Measurements from ENCODE around the gene ECT2L.
A peak's percentile ranks its signal among the peaks of the same experiment; 100 is the strongest.

ECT2L gene

GRCh38 chr6:138776659-138777058, 19.2 kb upstream of the ECT2L start:
- no peak overlapping the region for H3K27ac ChIP-seq (ENCODE audit: low read depth, low read length)
- no peaks in the 10 kb centered on the region for H3K9me3 ChIP-seq (ENCODE audit: control insufficient read depth in 5 of 5, low read length in 5 of 5)
- H3K36me3 ChIP-seq (ENCODE audit: control insufficient read depth in 5 of 5, insufficient read depth in 5 of 5, low read length in 5 of 5), result peaks cover 21 to 37% (median 26%) of the 10 kb centered on the region in 5 donors
- H3K27me3 ChIP-seq (ENCODE audit: control insufficient read depth in 5 of 5, insufficient read depth in 4 of 5, low read length in 5 of 5), result no peaks in the 10 kb centered on the region
- no peak overlapping the region for H3K4me3 ChIP-seq (ENCODE audit: low read depth in 1 of 5, low read length in 5 of 5)
- H3K9ac ChIP-seq (ENCODE audit: low read length in 5 of 5), result no peak overlapping the region
- H3K4me1 ChIP-seq (ENCODE audit: control insufficient read depth in 5 of 5, insufficient read depth in 5 of 5, low read length in 5 of 5), result peaks cover 2 to 21% (median 19%) of the 10 kb centered on the region in 5 donors

- no peak overlapping the region for H3K9ac ChIP-seq (ENCODE audit: low read length in 5 of 5)
- H3K9me3 ChIP-seq (ENCODE audit: control insufficient read depth in 5 of 5, low read length in 5 of 5), result no peaks in the 10 kb centered on the region
- H3K27ac ChIP-seq (ENCODE audit: low read depth, low read length), result no peak overlapping the region
- H3K27me3 ChIP-seq (ENCODE audit: control insufficient read depth in 5 of 5, insufficient read depth in 4 of 5, low read length in 5 of 5), result no peaks in the 10 kb centered on the region
- H3K36me3 ChIP-seq (ENCODE audit: control insufficient read depth in 5 of 5, insufficient read depth in 5 of 5, low read length in 5 of 5), result peaks cover 32 to 50% (median 37%) of the 10 kb centered on the region in 5 donors
- peaks cover 0 to 15% (median 12%) of the 10 kb centered on the region in 5 donors for H3K4me1 ChIP-seq (ENCODE audit: control insufficient read depth in 5 of 5, insufficient read depth in 5 of 5, low read length in 5 of 5)
- H3K4me3 ChIP-seq (ENCODE audit: low read depth in 1 of 5, low read length in 5 of 5), result no peak overlapping the region
Measured at GRCh38 chr6:138778331-138778730, 17.6 kb upstream of the ECT2L start.

GRCh38 chr6:138782243-138782642, 13.6 kb upstream of the ECT2L start:
- H3K36me3 ChIP-seq (ENCODE audit: control insufficient read depth in 5 of 5, insufficient read depth in 5 of 5, low read length in 5 of 5), result peaks cover 31 to 54% (median 50%) of the 10 kb centered on the region in 5 donors

GRCh38 chr6:138785079-138785478, 10.8 kb upstream of the ECT2L start:
- Histone ChIP-seq H3K9me3 (ENCODE audit: control insufficient read depth in 5 of 5, low read length in 5 of 5) (no peaks in the 10 kb centered on the region), H3K9ac (ENCODE audit: low read length in 5 of 5) (no peak overlapping the region), H3K4me3 (ENCODE audit: low read depth in 1 of 5, low read length in 5 of 5) (no peak overlapping the region), H3K27ac (ENCODE audit: low read depth, low read length) (no peak overlapping the region), H3K36me3 (ENCODE audit: control insufficient read depth in 5 of 5, insufficient read depth in 5 of 5, low read length in 5 of 5) (peaks cover 32 to 57% (median 46%) of the 10 kb centered on the region in 5 donors), H3K4me1 (ENCODE audit: control insufficient read depth in 5 of 5, insufficient read depth in 5 of 5, low read length in 5 of 5) (peaks cover 0 to 4% (median 0%) of the 10 kb centered on the region in 5 donors), H3K27me3 (ENCODE audit: control insufficient read depth in 5 of 5, insufficient read depth in 4 of 5, low read length in 5 of 5) (no peaks in the 10 kb centered on the region)

More at GRCh38 chr6:138782243-138782642, 13.6 kb upstream of the ECT2L start:
- H3K27me3 ChIP-seq (ENCODE audit: control insufficient read depth in 5 of 5, insufficient read depth in 4 of 5, low read length in 5 of 5), result no peaks in the 10 kb centered on the region
- no peak overlapping the region for H3K4me3 ChIP-seq (ENCODE audit: low read depth in 1 of 5, low read length in 5 of 5)
- H3K27ac ChIP-seq (ENCODE audit: low read depth, low read length), result no peak overlapping the region
- peaks cover 0 to 4% (median 0%) of the 10 kb centered on the region in 5 donors for H3K4me1 ChIP-seq (ENCODE audit: control insufficient read depth in 5 of 5, insufficient read depth in 5 of 5, low read length in 5 of 5)
- no peaks in the 10 kb centered on the region for H3K9me3 ChIP-seq (ENCODE audit: control insufficient read depth in 5 of 5, low read length in 5 of 5)
- H3K9ac ChIP-seq (ENCODE audit: low read length in 5 of 5), result no peak overlapping the region

- peaks cover 0 to 4% (median 0%) of the 10 kb centered on the region in 5 donors for H3K4me1 ChIP-seq (ENCODE audit: control insufficient read depth in 5 of 5, insufficient read depth in 5 of 5, low read length in 5 of 5)
- H3K4me3 ChIP-seq (ENCODE audit: low read depth in 1 of 5, low read length in 5 of 5), result no peak overlapping the region
- H3K36me3 ChIP-seq (ENCODE audit: control insufficient read depth in 5 of 5, insufficient read depth in 5 of 5, low read length in 5 of 5), result peaks cover 31 to 61% (median 50%) of the 10 kb centered on the region in 5 donors
- no peaks in the 10 kb centered on the region for H3K27me3 ChIP-seq (ENCODE audit: control insufficient read depth in 5 of 5, insufficient read depth in 4 of 5, low read length in 5 of 5)
- H3K9ac ChIP-seq (ENCODE audit: low read length in 5 of 5), result no peak overlapping the region
- no peak overlapping the region for H3K27ac ChIP-seq (ENCODE audit: low read depth, low read length)
- no peaks in the 10 kb centered on the region for H3K9me3 ChIP-seq (ENCODE audit: control insufficient read depth in 5 of 5, low read length in 5 of 5)
Measured at GRCh38 chr6:138785980-138786379, 9.9 kb upstream of the ECT2L start.

GRCh38 chr6:138787138-138787537, 8.7 kb upstream of the ECT2L start:
- Histone ChIP-seq H3K4me3 (ENCODE audit: low read depth in 1 of 5, low read length in 5 of 5) (no peak overlapping the region), H3K36me3 (ENCODE audit: control insufficient read depth in 5 of 5, insufficient read depth in 5 of 5, low read length in 5 of 5) (peaks cover 29 to 58% (median 50%) of the 10 kb centered on the region in 5 donors), H3K9ac (ENCODE audit: low read length in 5 of 5) (no peak overlapping the region), H3K4me1 (ENCODE audit: control insufficient read depth in 5 of 5, insufficient read depth in 5 of 5, low read length in 5 of 5) (peaks cover 0 to 4% (median 0%) of the 10 kb centered on the region in 5 donors), H3K9me3 (ENCODE audit: control insufficient read depth in 5 of 5, low read length in 5 of 5) (no peaks in the 10 kb centered on the region), H3K27me3 (ENCODE audit: control insufficient read depth in 5 of 5, insufficient read depth in 4 of 5, low read length in 5 of 5) (no peaks in the 10 kb centered on the region), H3K27ac (ENCODE audit: low read depth, low read length) (no peak overlapping the region)

GRCh38 chr6:138796771-138797170, 884 bp downstream of the ECT2L start:
- Histone ChIP-seq H3K4me1 (ENCODE audit: control insufficient read depth in 5 of 5, insufficient read depth in 5 of 5, low read length in 5 of 5) (peaks cover 0 to 15% (median 10%) of the 10 kb centered on the region in 5 donors), H3K4me3 (ENCODE audit: low read depth in 1 of 5, low read length in 5 of 5) (peak overlapping the region in 4 of 5 donors; percentile 58 to 69 (median 63)), H3K27ac (ENCODE audit: low read depth, low read length) (no peak overlapping the region), H3K36me3 (ENCODE audit: control insufficient read depth in 5 of 5, insufficient read depth in 5 of 5, low read length in 5 of 5) (peaks cover 4 to 10% (median 7%) of the 10 kb centered on the region in 5 donors), H3K9ac (ENCODE audit: low read length in 5 of 5) (no peak overlapping the region), H3K27me3 (ENCODE audit: control insufficient read depth in 5 of 5, insufficient read depth in 4 of 5, low read length in 5 of 5) (no peaks in the 10 kb centered on the region), H3K9me3 (ENCODE audit: control insufficient read depth in 5 of 5, low read length in 5 of 5) (no peaks in the 10 kb centered on the region)

- Histone ChIP-seq H3K27me3 (ENCODE audit: control insufficient read depth in 5 of 5, insufficient read depth in 4 of 5, low read length in 5 of 5) (no peaks in the 10 kb centered on the region), H3K27ac (ENCODE audit: low read depth, low read length) (no peak overlapping the region), H3K4me1 (ENCODE audit: control insufficient read depth in 5 of 5, insufficient read depth in 5 of 5, low read length in 5 of 5) (peaks cover 0 to 15% (median 10%) of the 10 kb centered on the region in 5 donors), H3K9me3 (ENCODE audit: control insufficient read depth in 5 of 5, low read length in 5 of 5) (no peaks in the 10 kb centered on the region), H3K4me3 (ENCODE audit: low read depth in 1 of 5, low read length in 5 of 5) (no peak overlapping the region), H3K9ac (ENCODE audit: low read length in 5 of 5) (no peak overlapping the region), H3K36me3 (ENCODE audit: control insufficient read depth in 5 of 5, insufficient read depth in 5 of 5, low read length in 5 of 5) (peaks cover under 1 to 4% (median 1%) of the 10 kb centered on the region in 5 donors)
Measured at GRCh38 chr6:138797806-138798446, 2.0 kb downstream of the ECT2L start.

GRCh38 chr6:138800377-138801150, 4.7 kb downstream of the ECT2L start:
- Histone ChIP-seq H3K36me3 (ENCODE audit: control insufficient read depth in 5 of 5, insufficient read depth in 5 of 5, low read length in 5 of 5) (no peaks in the 10 kb centered on the region), H3K4me1 (ENCODE audit: control insufficient read depth in 5 of 5, insufficient read depth in 5 of 5, low read length in 5 of 5) (peaks cover 0 to 11% (median 9%) of the 10 kb centered on the region in 5 donors), H3K4me3 (ENCODE audit: low read depth in 1 of 5, low read length in 5 of 5) (no peak overlapping the region), H3K9ac (ENCODE audit: low read length in 5 of 5) (no peak overlapping the region), H3K27ac (ENCODE audit: low read depth, low read length) (no peak overlapping the region), H3K27me3 (ENCODE audit: control insufficient read depth in 5 of 5, insufficient read depth in 4 of 5, low read length in 5 of 5) (no peaks in the 10 kb centered on the region), H3K9me3 (ENCODE audit: control insufficient read depth in 5 of 5, low read length in 5 of 5) (no peaks in the 10 kb centered on the region)

- no peaks in the 10 kb centered on the region for H3K27me3 ChIP-seq (ENCODE audit: control insufficient read depth in 5 of 5, insufficient read depth in 4 of 5, low read length in 5 of 5)
- no peak overlapping the region for H3K9ac ChIP-seq (ENCODE audit: low read length in 5 of 5)
- no peak overlapping the region for H3K27ac ChIP-seq (ENCODE audit: low read depth, low read length)
- H3K4me1 ChIP-seq (ENCODE audit: control insufficient read depth in 5 of 5, insufficient read depth in 5 of 5, low read length in 5 of 5), result no peaks in the 10 kb centered on the region
- no peaks in the 10 kb centered on the region for H3K36me3 ChIP-seq (ENCODE audit: control insufficient read depth in 5 of 5, insufficient read depth in 5 of 5, low read length in 5 of 5)
- H3K9me3 ChIP-seq (ENCODE audit: control insufficient read depth in 5 of 5, low read length in 5 of 5), result no peaks in the 10 kb centered on the region
- H3K4me3 ChIP-seq (ENCODE audit: low read depth in 1 of 5, low read length in 5 of 5), result no peak overlapping the region
Measured at GRCh38 chr6:138803331-138803730, 7.4 kb downstream of the ECT2L start.
